ENCODE measurements around the gene SPOCK1.

SPOCK1 gene

DNA sequence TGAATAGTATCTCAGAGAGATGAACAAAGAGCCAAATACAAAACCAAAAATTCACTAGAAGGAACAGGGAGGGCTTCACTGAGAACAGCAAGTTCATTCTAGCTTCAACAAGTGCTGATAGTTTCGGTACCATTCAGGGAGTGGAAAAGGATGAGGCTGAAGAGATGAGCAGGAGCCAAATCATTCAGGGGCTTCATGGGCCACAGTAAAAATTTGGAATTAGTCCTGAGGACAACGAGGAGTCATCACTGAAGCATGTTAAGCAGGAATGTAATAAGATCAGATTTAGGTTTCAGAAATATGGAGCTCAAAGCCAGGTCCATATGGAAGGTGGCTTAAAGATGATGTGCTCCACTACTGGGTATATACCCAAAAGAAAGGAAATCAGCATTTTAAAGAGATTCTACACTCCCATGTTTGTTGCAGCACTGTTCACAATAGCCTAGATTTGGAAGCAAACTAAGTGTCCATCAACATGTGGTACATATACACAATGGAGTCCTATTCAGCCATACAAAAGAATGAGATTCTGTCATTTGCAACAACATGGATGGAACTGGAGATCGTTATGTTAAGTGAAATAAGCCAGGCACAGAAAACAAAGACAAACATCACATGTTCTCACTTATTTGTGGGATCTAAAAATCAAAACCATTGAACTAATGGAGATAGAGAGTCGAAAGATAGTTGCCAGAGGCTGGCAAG, 36.2 kb downstream of the SPOCK1 start:
- no peak for TF ChIP-seq TAF1 (IDR thresholded peaks at IDR 0.05; ENCODE audit: borderline replicate concordance, insufficient read depth, low read length)
- no peak for TF ChIP-seq SIN3A (IDR thresholded peaks at IDR 0.05; ENCODE audit: borderline replicate concordance, insufficient read depth, low read length)

DNA sequence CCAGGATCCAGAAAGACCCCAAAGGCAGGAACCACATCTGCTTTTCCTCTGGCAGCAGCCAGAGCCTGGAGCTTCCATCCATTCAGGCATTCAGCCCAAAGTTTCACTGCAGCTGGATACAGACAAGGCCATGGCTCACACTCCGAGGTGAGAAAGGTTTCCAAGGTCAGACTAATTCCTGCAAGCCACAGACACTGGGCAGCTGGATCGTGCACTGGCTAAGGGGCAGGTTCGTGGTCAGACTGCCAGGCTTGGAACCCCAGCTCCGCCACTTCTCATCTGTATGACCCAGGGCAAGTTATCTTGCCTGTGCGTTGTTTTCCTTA, 36.9 kb downstream of the SPOCK1 start:
- TF ChIP-seq FOXP2 (optimal IDR thresholded peaks at IDR 0.05; ENCODE audit: borderline replicate concordance, extremely low read depth, extremely low read length, insufficient read depth) (no peak), POLR2AphosphoS5 (IDR thresholded peaks at IDR 0.05; ENCODE audit: low read depth, low read length) (no peak), SIN3A (IDR thresholded peaks at IDR 0.05; ENCODE audit: borderline replicate concordance, insufficient read depth, low read length) (no peak), TAF1 (IDR thresholded peaks at IDR 0.05; ENCODE audit: borderline replicate concordance, insufficient read depth, low read length) (no peak)
- TF ChIP-seq, protein P1, sequence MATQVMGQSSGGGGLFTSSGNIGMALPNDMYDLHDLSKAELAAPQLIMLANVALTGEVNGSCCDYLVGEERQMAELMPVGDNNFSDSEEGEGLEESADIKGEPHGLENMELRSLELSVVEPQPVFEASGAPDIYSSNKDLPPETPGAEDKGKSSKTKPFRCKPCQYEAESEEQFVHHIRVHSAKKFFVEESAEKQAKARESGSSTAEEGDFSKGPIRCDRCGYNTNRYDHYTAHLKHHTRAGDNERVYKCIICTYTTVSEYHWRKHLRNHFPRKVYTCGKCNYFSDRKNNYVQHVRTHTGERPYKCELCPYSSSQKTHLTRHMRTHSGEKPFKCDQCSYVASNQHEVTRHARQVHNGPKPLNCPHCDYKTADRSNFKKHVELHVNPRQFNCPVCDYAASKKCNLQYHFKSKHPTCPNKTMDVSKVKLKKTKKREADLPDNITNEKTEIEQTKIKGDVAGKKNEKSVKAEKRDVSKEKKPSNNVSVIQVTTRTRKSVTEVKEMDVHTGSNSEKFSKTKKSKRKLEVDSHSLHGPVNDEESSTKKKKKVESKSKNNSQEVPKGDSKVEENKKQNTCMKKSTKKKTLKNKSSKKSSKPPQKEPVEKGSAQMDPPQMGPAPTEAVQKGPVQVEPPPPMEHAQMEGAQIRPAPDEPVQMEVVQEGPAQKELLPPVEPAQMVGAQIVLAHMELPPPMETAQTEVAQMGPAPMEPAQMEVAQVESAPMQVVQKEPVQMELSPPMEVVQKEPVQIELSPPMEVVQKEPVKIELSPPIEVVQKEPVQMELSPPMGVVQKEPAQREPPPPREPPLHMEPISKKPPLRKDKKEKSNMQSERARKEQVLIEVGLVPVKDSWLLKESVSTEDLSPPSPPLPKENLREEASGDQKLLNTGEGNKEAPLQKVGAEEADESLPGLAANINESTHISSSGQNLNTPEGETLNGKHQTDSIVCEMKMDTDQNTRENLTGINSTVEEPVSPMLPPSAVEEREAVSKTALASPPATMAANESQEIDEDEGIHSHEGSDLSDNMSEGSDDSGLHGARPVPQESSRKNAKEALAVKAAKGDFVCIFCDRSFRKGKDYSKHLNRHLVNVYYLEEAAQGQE (IDR thresholded peaks at IDR 0.05; ENCODE audit: insufficient read depth in 1 of 2, low read depth in 2 of 2, low read length in 2 of 2): no peak

DNA sequence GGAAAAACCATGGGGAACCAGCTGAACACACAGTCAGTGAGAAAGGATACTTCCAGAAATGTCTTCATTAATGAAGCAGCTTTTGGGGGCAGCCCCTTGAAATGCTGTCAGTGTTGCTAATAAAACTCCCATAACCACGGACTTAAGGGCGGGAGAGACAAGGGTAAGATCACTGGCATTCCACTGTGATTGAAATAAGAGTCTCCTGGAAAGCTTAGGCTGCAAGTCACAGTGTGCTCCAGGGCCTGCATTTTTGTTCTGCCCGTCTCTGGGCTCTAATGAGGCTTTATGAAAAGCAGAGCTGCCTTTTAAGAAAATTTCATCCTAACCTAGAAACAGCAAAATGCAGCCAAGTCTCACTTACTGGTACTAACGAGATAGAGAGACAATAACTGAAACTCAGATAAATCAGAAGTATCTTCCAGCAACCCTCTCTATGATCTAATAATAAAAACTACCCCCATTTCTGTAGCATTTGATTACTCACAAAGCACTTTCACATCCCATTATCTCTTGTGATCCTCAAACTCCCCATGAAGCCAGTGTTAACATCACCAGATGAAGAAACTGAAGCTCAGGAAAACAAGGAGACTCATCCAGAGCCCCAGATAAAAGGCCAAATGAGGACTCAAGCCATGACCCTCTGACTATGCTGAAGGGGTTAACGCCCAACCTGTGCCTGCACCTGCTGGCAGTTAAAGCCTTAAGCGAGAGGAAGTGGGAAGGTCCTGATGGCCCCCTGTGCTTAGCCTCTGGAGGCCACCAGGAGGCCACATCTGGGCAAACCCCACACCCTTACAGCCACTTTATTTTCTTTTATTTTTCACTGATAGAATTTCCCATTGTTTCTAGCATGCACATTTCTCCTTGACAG, 37.5 kb downstream of the SPOCK1 start:
- TF ChIP-seq TAF1 (IDR thresholded peaks at IDR 0.05; ENCODE audit: borderline replicate concordance, insufficient read depth, low read length) (no peak), FOXP2 (optimal IDR thresholded peaks at IDR 0.05; ENCODE audit: borderline replicate concordance, extremely low read depth, extremely low read length, insufficient read depth) (no peak), SIN3A (IDR thresholded peaks at IDR 0.05; ENCODE audit: borderline replicate concordance, insufficient read depth, low read length) (no peak), POLR2AphosphoS5 (IDR thresholded peaks at IDR 0.05; ENCODE audit: low read depth, low read length) (no peak)
- TF ChIP-seq, protein P1 (IDR thresholded peaks at IDR 0.05; ENCODE audit: insufficient read depth in 1 of 2, low read depth in 2 of 2, low read length in 2 of 2): no peak

DNA sequence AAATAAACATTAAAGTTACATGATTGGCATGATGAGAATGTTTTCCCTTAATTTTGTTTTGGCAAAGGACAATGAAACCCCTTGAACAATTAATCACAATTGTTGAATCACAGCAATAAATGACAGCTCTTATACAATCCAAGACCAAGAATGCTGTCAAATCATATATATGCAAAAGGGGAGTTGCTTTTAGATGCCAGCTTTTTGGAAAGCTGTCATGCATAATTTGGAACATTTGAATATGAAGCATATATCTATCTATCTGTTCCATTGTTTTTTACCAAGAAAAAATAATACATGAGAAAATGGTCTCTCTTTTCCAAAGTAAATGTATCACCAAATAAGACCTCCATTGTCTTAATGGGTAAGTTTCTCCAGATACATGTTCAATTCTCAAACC, 44.5 kb downstream of the SPOCK1 start:
- no peak for TF ChIP-seq TAF1 (IDR thresholded peaks at IDR 0.05; ENCODE audit: borderline replicate concordance, insufficient read depth, low read length)
- no peak for TF ChIP-seq POLR2AphosphoS5 (IDR thresholded peaks at IDR 0.05; ENCODE audit: low read depth, low read length)
- no peak for TF ChIP-seq SIN3A (IDR thresholded peaks at IDR 0.05; ENCODE audit: borderline replicate concordance, insufficient read depth, low read length)
- no peak for TF ChIP-seq FOXP2 (optimal IDR thresholded peaks at IDR 0.05; ENCODE audit: borderline replicate concordance, extremely low read depth, extremely low read length, insufficient read depth)
- TF ChIP-seq, protein P1 (IDR thresholded peaks at IDR 0.05; ENCODE audit: insufficient read depth in 1 of 2, low read depth in 2 of 2, low read length in 2 of 2): no peak

DNA sequence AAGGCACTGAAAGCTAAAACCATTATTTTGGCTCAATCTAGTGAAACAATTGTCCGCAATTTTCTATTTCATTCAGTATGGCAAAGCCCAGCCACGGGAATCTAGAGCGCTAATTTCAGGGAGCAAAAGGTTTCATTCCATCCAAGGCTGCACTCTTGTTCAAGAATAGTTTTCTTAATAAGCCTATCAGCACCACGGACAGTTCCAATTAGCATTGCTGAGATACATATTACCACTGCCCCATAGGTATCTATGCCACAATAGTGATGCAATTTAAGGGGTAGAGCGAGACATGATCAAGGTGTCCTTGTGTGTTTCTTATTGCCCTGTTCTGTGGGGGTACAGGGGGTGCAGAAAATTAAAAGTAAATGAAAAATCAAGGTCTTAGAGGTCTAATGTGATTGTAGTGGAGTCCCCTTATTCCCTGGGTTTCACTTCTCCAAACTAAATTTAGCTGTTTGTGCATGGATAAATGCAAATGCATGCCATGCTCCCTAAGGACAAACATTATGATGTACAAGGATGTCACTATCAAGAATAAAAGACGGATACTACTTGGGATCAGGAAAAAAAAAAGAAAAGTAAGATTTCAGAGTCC, 45.5 kb downstream of the SPOCK1 start:
- no peak for TF ChIP-seq FOXP2 (optimal IDR thresholded peaks at IDR 0.05; ENCODE audit: borderline replicate concordance, extremely low read depth, extremely low read length, insufficient read depth)
- TF ChIP-seq, protein P1 (IDR thresholded peaks at IDR 0.05; ENCODE audit: insufficient read depth in 1 of 2, low read depth in 2 of 2, low read length in 2 of 2): peak; percentile 88 to 96
